LNCaP clone FGC (cell line): ENCODE data around the gene C5orf63.

ENCODE experiments used
- DNase-seq: peaks from one replicate; pipeline ENCODE4 v3.0.0-alpha.2; 2011; ENCODE audit warnings: low read depth
- H3K4me3 ChIP-seq: 2 replicates; pipeline ENCODE4 v1.5.1; 2011; ENCODE audit warnings: mild to moderate bottlenecking, low read depth, low read length, control low read depth
- TF ChIP-seq, protein P1 (sequence below): IDR thresholded peaks from 2 replicates; pipeline ENCODE4 v1.5.1; 2012; ENCODE audit warnings: mild to moderate bottlenecking; ENCODE audit not compliant: control insufficient read depth, insufficient read depth; ENCODE audit errors: extremely low read depth

The C5orf63 gene

GRCh38 chr5:127001621-127002296, 71.5 kb downstream of the C5orf63 start:
- no peak overlapping the region for H3K4me3 ChIP-seq
- TF ChIP-seq, protein P1, sequence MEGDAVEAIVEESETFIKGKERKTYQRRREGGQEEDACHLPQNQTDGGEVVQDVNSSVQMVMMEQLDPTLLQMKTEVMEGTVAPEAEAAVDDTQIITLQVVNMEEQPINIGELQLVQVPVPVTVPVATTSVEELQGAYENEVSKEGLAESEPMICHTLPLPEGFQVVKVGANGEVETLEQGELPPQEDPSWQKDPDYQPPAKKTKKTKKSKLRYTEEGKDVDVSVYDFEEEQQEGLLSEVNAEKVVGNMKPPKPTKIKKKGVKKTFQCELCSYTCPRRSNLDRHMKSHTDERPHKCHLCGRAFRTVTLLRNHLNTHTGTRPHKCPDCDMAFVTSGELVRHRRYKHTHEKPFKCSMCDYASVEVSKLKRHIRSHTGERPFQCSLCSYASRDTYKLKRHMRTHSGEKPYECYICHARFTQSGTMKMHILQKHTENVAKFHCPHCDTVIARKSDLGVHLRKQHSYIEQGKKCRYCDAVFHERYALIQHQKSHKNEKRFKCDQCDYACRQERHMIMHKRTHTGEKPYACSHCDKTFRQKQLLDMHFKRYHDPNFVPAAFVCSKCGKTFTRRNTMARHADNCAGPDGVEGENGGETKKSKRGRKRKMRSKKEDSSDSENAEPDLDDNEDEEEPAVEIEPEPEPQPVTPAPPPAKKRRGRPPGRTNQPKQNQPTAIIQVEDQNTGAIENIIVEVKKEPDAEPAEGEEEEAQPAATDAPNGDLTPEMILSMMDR: no peak
- no peak for DNase-seq
